Vagina (tissue), 2 donors: ENCODE data around the gene PDCD1LG2. TPM values are rescaled to one million over a fixed set of nuclear protein-coding genes. Genes with fewer than 3 reads are reported as not detected.

Experiments
- DNase-seq, 2 donors: peaks; one replicate each; pipeline ENCODE4 v3.0.0-alpha.2; 2017; ENCODE audit errors: extremely low spot score in 2 of 2
- H3K27ac ChIP-seq: fragments of 200-600 bp; sonication (generic); one replicate; pipeline ENCODE4 v1.5.1; 2019
- H3K27me3 ChIP-seq: fragments of 200-600 bp; sonication (generic); one replicate; pipeline ENCODE4 v1.5.1; 2019
- H3K36me3 ChIP-seq, 2 donors: fragments of 200-600 bp; sonication (generic); one replicate each; pipeline ENCODE4 v1.5.1; 2017 to 2019
- H3K4me1 ChIP-seq: fragments of 200-600 bp; sonication (generic); one replicate; pipeline ENCODE4 v1.5.1; 2019
- H3K4me3 ChIP-seq, 2 donors: fragments of 200-600 bp; sonication (generic); 1 replicate in 1 of 2; 2 replicates in 1 of 2; pipeline ENCODE4 v1.5.1; 2016 to 2019
- H3K9me3 ChIP-seq: fragments of 200-600 bp; sonication (generic); one replicate; pipeline ENCODE4 v1.5.1; 2019
- CTCF ChIP-seq, 3 experiments: fragments of 450-650 bp in 2 of 3; fragments of 200-600 bp in 1 of 3; sonication (generic) in 1 of 3; IDR thresholded peaks; one replicate each; pipeline ENCODE4 v1.5.1; 2017 to 2019; ENCODE audit warnings: antibody characterized with exemption in 3 of 3, mild to moderate bottlenecking in 2 of 3, moderate library complexity in 2 of 3
- POLR2A ChIP-seq, 2 donors: fragments of 450-650 bp; IDR thresholded peaks; one replicate each; pipeline ENCODE4 v1.6.1; 2017; ENCODE audit warnings: antibody characterized with exemption in 2 of 2, mild to moderate bottlenecking in 2 of 2, moderate library complexity in 2 of 2
- POLR2AphosphoS5 ChIP-seq, 2 donors: sonication (generic); formaldehyde crosslinking; IDR thresholded peaks; one replicate each; pipeline ENCODE4 v1.9.0; 2017; ENCODE audit warnings: antibody characterized with exemption in 2 of 2, mild to moderate bottlenecking in 2 of 2, low read depth in 1 of 2; ENCODE audit not compliant: insufficient read depth in 1 of 2
- intact Hi-C: fragments of 100-400 bp; cut with DNase I; formaldehyde crosslinking; loops from one replicate; pipeline ENCODE4 v1.15.1; 2023
- total RNA-seq: library from RNA; depleted of rRNA; stranded (reverse); fragments of >200 nt; gene quantifications from one replicate; pipeline ENCODE4 v1.2.3, GENCODE V29; 2016

The PDCD1LG2 gene
- total RNA-seq, 1 donor from 2014 or later: 1.2 TPM

DNA sequence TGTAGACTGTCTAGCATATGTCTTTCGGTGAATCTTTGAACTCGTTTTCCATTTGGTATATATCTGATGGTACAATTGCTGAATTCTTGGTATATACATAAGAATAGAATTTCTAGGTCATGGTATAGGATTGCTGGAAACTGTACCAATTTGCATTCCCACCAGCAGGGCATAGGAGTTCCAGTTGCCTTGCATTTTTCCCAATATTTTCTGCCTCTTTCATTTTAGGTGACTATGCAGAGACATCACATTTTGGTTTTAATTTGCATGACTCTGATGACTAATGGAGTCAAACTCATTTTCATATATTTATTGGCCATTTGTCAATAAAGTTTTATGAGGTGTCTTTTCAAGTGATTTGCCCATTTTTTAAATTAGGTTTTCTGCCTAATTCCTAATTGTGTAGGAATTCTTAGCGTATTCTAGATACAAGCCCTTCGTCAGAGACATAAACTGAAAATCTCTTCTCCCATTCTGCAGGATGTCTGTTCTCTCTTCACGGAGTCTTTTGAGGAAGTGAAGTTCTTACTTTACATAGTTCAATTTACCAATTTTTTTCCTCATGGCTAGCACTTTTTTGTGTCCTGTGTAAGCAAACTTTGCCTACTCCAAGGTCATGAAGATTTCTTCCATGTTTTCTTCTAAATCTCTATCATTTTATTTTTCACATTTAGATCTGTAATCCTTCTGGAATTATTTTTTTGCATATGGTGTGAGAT, 28.9 kb upstream of the PDCD1LG2 start:
- Histone ChIP-seq H3K9me3 (no peaks in the 10 kb centered on the region), H3K36me3 (no peaks in the 10 kb centered on the region), H3K27ac (no peak overlapping the region), H3K4me3 (no peak overlapping the region), H3K27me3 (no peaks in the 10 kb centered on the region), H3K4me1 (no peaks in the 10 kb centered on the region)
- intact Hi-C loops: no loop called here
- no peak for DNase-seq
- TF ChIP-seq POLR2A (IDR thresholded peaks at IDR 0.05) (no peak), POLR2AphosphoS5 (IDR thresholded peaks at IDR 0.05; ENCODE audit: insufficient read depth in 1 of 2, low read depth in 1 of 2) (no peak), CTCF (IDR thresholded peaks at IDR 0.05) (no peak)

DNA sequence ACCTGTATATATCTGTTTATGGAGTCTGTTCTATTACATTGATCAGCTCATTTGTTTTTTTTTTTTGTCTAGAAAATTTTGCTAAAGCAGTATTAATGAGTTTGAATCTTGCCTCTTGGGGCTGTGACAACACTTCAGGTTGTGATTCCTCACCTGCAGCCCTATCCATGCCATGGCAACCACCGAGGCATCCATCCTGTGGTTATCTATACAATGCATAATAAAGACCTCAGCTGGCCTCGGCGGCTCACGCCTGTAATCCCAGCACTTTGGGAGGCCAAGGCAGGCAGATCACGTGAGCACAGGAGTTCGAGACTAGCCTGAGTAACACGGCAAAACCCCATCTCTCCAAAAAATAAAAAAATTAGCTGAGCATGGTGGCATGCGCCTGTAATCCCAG, 28.1 kb upstream of the PDCD1LG2 start:
- Histone ChIP-seq H3K4me1 (no peaks in the 10 kb centered on the region), H3K4me3 (no peak overlapping the region), H3K36me3 (no peaks in the 10 kb centered on the region), H3K27me3 (no peaks in the 10 kb centered on the region), H3K27ac (no peak overlapping the region), H3K9me3 (no peaks in the 10 kb centered on the region)
- TF ChIP-seq POLR2A (IDR thresholded peaks at IDR 0.05) (no peak), POLR2AphosphoS5 (IDR thresholded peaks at IDR 0.05; ENCODE audit: insufficient read depth in 1 of 2, low read depth in 1 of 2) (no peak), CTCF (IDR thresholded peaks at IDR 0.05) (no peak)
- no peak for DNase-seq
- intact Hi-C loops: no loop called here

DNA sequence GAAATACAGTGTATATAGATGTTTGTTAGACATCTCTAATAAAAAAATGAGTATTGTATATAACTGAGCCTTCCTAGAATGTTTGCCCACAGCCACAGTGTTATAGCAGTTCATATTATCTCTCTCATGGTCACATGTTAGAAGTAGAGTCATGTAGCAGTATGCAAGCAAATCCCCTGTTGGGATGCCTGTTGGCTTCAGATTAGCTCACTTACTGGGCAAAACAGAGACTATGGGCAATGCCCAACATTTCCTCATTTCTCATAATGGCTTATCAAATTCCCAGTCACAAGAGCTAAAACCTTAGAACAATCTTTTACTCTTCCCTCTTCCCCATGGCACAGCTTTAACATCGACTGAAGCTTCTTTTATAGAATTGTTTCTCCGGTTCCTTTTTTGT, 27.0 kb upstream of the PDCD1LG2 start:
- no peaks in the 10 kb centered on the region for H3K36me3 ChIP-seq
- H3K27ac ChIP-seq: no peak overlapping the region
- intact Hi-C loops: no loop called here
- H3K9me3 ChIP-seq: no peaks in the 10 kb centered on the region
- H3K4me1 ChIP-seq: no peaks in the 10 kb centered on the region
- no peaks in the 10 kb centered on the region for H3K27me3 ChIP-seq
- DNase-seq: no peak
- TF ChIP-seq POLR2A (IDR thresholded peaks at IDR 0.05) (no peak), POLR2AphosphoS5 (IDR thresholded peaks at IDR 0.05; ENCODE audit: insufficient read depth in 1 of 2, low read depth in 1 of 2) (no peak), CTCF (IDR thresholded peaks at IDR 0.05) (no peak)
- no peak overlapping the region for H3K4me3 ChIP-seq

- Histone ChIP-seq H3K4me1 (no peaks in the 10 kb centered on the region), H3K9me3 (no peaks in the 10 kb centered on the region), H3K36me3 (no peaks in the 10 kb centered on the region), H3K27ac (no peak overlapping the region), H3K27me3 (no peaks in the 10 kb centered on the region), H3K4me3 (no peak overlapping the region)
- DNase-seq: no peak
- intact Hi-C loops: no loop called here
- no peak for TF ChIP-seq CTCF (IDR thresholded peaks at IDR 0.05)
- TF ChIP-seq POLR2A (IDR thresholded peaks at IDR 0.05): no peak
- no peak for TF ChIP-seq POLR2AphosphoS5 (IDR thresholded peaks at IDR 0.05; ENCODE audit: insufficient read depth in 1 of 2, low read depth in 1 of 2)
Measured at GRCh38 chr9:5485378-5486085, 24.8 kb upstream of the PDCD1LG2 start.

DNA sequence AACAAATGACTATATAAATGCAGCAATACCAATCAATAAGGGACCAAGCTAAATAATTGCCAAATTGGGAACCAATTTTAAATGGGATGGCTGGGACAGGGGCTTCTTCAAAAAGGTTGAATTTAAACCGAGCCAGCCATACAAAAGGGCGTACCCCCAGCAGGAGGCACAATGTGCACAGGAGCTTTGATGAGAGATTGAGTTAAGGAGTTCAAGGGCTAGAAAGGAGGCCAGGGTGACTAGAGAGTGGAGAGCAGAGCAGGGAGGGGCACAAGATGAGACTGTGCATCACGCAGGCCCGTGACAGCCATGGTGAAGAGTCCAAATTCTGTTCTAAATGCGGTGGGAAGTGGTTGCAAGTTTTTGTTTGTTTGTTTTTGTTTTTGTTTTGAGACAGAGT, 23.3 kb upstream of the PDCD1LG2 start:
- no peaks in the 10 kb centered on the region for H3K4me1 ChIP-seq
- no peak overlapping the region for H3K27ac ChIP-seq
- no peak for DNase-seq
- intact Hi-C loops: no loop called here
- H3K27me3 ChIP-seq: no peaks in the 10 kb centered on the region
- H3K4me3 ChIP-seq: no peak overlapping the region
- H3K36me3 ChIP-seq: no peaks in the 10 kb centered on the region
- TF ChIP-seq POLR2A (IDR thresholded peaks at IDR 0.05) (no peak), CTCF (IDR thresholded peaks at IDR 0.05) (no peak), POLR2AphosphoS5 (IDR thresholded peaks at IDR 0.05; ENCODE audit: insufficient read depth in 1 of 2, low read depth in 1 of 2) (no peak)
- H3K9me3 ChIP-seq: no peaks in the 10 kb centered on the region
